ENCODE data around the gene DCLK1. TPM values are rescaled to one million over a fixed set of nuclear protein-coding genes. Genes with fewer than 3 reads are reported as not detected.

The DCLK1 gene
- total RNA-seq, 1 donor from 2014 or later, result 6.4 TPM

GRCh38 chr13:36098080-36098479 is 33.1 kb downstream of the DCLK1 start:
- no peaks in the 10 kb centered on the region for H3F3A ChIP-seq (ENCODE audit: low read depth)
- H3K4me1 ChIP-seq, result no peaks in the 10 kb centered on the region
- H3K79me2 ChIP-seq (ENCODE audit: low read depth), result no peaks in the 10 kb centered on the region
- no peaks in the 10 kb centered on the region for H3K36me3 Mint-ChIP-seq
- TF ChIP-seq, protein P1, sequence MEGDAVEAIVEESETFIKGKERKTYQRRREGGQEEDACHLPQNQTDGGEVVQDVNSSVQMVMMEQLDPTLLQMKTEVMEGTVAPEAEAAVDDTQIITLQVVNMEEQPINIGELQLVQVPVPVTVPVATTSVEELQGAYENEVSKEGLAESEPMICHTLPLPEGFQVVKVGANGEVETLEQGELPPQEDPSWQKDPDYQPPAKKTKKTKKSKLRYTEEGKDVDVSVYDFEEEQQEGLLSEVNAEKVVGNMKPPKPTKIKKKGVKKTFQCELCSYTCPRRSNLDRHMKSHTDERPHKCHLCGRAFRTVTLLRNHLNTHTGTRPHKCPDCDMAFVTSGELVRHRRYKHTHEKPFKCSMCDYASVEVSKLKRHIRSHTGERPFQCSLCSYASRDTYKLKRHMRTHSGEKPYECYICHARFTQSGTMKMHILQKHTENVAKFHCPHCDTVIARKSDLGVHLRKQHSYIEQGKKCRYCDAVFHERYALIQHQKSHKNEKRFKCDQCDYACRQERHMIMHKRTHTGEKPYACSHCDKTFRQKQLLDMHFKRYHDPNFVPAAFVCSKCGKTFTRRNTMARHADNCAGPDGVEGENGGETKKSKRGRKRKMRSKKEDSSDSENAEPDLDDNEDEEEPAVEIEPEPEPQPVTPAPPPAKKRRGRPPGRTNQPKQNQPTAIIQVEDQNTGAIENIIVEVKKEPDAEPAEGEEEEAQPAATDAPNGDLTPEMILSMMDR (IDR thresholded peaks at IDR 0.05), result no peak
- TF ChIP-seq EZH2 (IDR thresholded peaks at IDR 0.05), result no peak
- TF ChIP-seq EZH2phosphoT487 (IDR thresholded peaks at IDR 0.05), result no peak
- H3K27ac ChIP-seq, result no peak overlapping the region
- H3K9ac ChIP-seq, result no peak overlapping the region
- peaks cover under 1% of the 10 kb centered on the region for H3K9me3 Mint-ChIP-seq
- no peak overlapping the region for H3K4me3 Mint-ChIP-seq
- no peaks in the 10 kb centered on the region for H3K36me3 ChIP-seq
- no peak overlapping the region for H3K27ac Mint-ChIP-seq
- no peaks in the 10 kb centered on the region for H3K9me3 ChIP-seq (ENCODE audit: low read depth)
- no peak overlapping the region for H3K4me3 ChIP-seq
- no peak overlapping the region for H2AFZ ChIP-seq (replicated peaks)
- no peak for DNase-seq (ENCODE audit: low spot score)
- H4K20me1 ChIP-seq (ENCODE audit: low read depth), result no peaks in the 10 kb centered on the region
- peaks cover 9% of the 10 kb centered on the region for H3K4me1 Mint-ChIP-seq
- H3K27me3 ChIP-seq, result no peaks in the 10 kb centered on the region
- H3K4me2 ChIP-seq, result no peak overlapping the region
- no peaks in the 10 kb centered on the region for H3K27me3 Mint-ChIP-seq (ENCODE audit: insufficient read depth, low read depth)

DNA sequence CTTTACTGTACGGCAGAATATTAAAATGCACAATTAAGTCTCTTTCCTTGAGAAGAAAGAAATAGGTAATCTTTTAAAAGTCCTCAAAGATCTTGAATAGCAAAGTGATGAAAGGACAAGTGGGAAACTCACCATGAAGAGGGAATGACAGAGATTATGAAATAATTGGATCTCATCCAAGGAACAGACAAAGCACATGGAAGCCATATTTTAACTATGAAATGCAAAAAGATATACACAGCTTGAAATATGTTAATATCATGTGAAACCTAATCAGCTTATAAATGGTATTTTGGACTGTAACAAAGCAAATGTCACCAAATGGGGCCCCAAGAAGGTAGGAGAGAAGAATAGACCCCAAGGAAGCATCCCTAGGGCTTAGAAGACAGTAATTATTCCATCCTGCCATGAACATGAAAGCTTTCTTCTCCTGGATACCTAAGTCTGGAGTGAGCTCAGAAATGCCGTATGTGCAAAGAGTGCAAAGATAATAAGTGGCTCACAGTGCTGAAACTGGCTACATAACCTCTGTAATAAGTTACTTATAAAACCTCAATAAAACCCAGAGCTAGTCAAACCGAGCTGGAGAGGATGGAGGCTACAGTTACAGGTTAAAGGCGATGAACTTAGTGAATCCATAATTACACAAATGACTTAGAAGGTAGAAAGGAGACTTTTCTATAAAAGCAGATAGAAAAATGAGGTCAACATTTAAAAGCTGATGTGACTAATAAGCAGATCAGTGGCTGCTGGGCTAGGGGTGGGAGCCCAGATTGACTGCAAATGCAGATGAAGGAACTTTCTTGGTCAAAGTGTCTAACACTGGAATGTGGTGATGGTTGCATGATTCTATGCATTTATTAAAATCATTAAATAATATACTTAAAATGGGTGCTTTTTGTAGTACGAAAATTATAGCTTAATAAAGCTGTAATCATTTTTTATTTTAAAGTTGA is 34.4 kb downstream of the DCLK1 start:
- Mint-ChIP-seq H3K4me1 (peaks cover 9% of the 10 kb centered on the region), H3K27ac (no peak overlapping the region), H3K36me3 (peaks cover under 1% of the 10 kb centered on the region), H3K4me3 (no peak overlapping the region), H3K9me3 (peaks cover 6% of the 10 kb centered on the region), H3K27me3 (ENCODE audit: insufficient read depth, low read depth) (no peaks in the 10 kb centered on the region)
- no peaks in the 10 kb centered on the region for H3K4me1 ChIP-seq
- no peak overlapping the region for H3K27ac ChIP-seq
- no peaks in the 10 kb centered on the region for H3K79me2 ChIP-seq (ENCODE audit: low read depth)
- no peak for DNase-seq (ENCODE audit: low spot score)
- no peak overlapping the region for H3K9ac ChIP-seq
- H3K36me3 ChIP-seq, result no peaks in the 10 kb centered on the region
- no peak for TF ChIP-seq EZH2 (IDR thresholded peaks at IDR 0.05)
- TF ChIP-seq, protein P1 (IDR thresholded peaks at IDR 0.05), result no peak
- no peak overlapping the region for H3K4me3 ChIP-seq
- no peaks in the 10 kb centered on the region for H3K9me3 ChIP-seq (ENCODE audit: low read depth)
- H3K4me2 ChIP-seq, result no peak overlapping the region
- no peaks in the 10 kb centered on the region for H3K27me3 ChIP-seq
- H2AFZ ChIP-seq (replicated peaks), result no peak overlapping the region
- H4K20me1 ChIP-seq (ENCODE audit: low read depth), result no peaks in the 10 kb centered on the region
- H3F3A ChIP-seq (ENCODE audit: low read depth), result no peaks in the 10 kb centered on the region

- Histone ChIP-seq H3K79me2 (ENCODE audit: low read depth) (no peaks in the 10 kb centered on the region), H3K9ac (no peak overlapping the region), H3K36me3 (no peaks in the 10 kb centered on the region), H4K20me1 (ENCODE audit: low read depth) (no peaks in the 10 kb centered on the region), H3K27ac (no peak overlapping the region), H3K4me1 (no peaks in the 10 kb centered on the region), H3K9me3 (ENCODE audit: low read depth) (no peaks in the 10 kb centered on the region), H3F3A (ENCODE audit: low read depth) (no peaks in the 10 kb centered on the region), H3K4me2 (no peak overlapping the region), H3K27me3 (no peaks in the 10 kb centered on the region), H2AFZ (replicated peaks) (no peak overlapping the region), H3K4me3 (no peak overlapping the region)
- no peak for DNase-seq (ENCODE audit: low spot score)
- Mint-ChIP-seq H3K27me3 (ENCODE audit: insufficient read depth, low read depth) (no peaks in the 10 kb centered on the region), H3K9me3 (peaks cover 6% of the 10 kb centered on the region), H3K4me1 (peaks cover 17% of the 10 kb centered on the region), H3K36me3 (peaks cover 9% of the 10 kb centered on the region), H3K4me3 (no peak overlapping the region), H3K27ac (no peak overlapping the region)
- no peak for TF ChIP-seq EZH2phosphoT487 (IDR thresholded peaks at IDR 0.05)
- TF ChIP-seq, protein P1 (IDR thresholded peaks at IDR 0.05), result peak; percentile 27
Observed at GRCh38 chr13:36094478-36094877, 36.7 kb downstream of the DCLK1 start.
